H9 (cell line): ENCODE measurements around the gene CHAF1A. TPM values are rescaled to one million over a fixed set of nuclear protein-coding genes. Genes with fewer than 3 reads are reported as not detected.

Source experiments
- DNase-seq: peaks from one replicate; pipeline ENCODE4 v3.0.0-alpha.2; 2017
- H2AFZ ChIP-seq: one replicate; pipeline ENCODE4 v1.6.1; 2013; ENCODE audit warnings: mild to moderate bottlenecking, low read length, control low read depth, moderate library complexity
- H2AK5ac ChIP-seq: 2 replicates; pipeline ENCODE4 v1.6.1; 2013; ENCODE audit warnings: low read length, control low read depth, mixed read lengths; ENCODE audit not compliant: insufficient read length
- H2BK120ac ChIP-seq: one replicate; pipeline ENCODE4 v1.6.1; 2013; ENCODE audit warnings: low read depth, mild to moderate bottlenecking, low read length, control low read depth, inconsistent platforms; ENCODE audit not compliant: poor library complexity, severe bottlenecking
- H2BK12ac ChIP-seq: 2 replicates; pipeline ENCODE4 v1.6.1; 2013; ENCODE audit warnings: low read length, control low read depth, mixed read lengths, low read depth; ENCODE audit not compliant: insufficient read length
- H2BK15ac ChIP-seq: 2 replicates; pipeline ENCODE4 v1.6.1; 2013; ENCODE audit warnings: low read depth, low read length, control low read depth
- H2BK20ac ChIP-seq: one replicate; pipeline ENCODE4 v1.6.1; 2013; ENCODE audit warnings: low read depth, mild to moderate bottlenecking, low read length, control low read depth, inconsistent platforms; ENCODE audit not compliant: poor library complexity, severe bottlenecking
- H2BK5ac ChIP-seq: 2 replicates; pipeline ENCODE4 v1.6.1; 2013; ENCODE audit warnings: low read length, control low read depth, mixed read lengths; ENCODE audit not compliant: insufficient read length
- H3K14ac ChIP-seq: 2 replicates; pipeline ENCODE4 v1.6.1; 2013; ENCODE audit warnings: low read length, control low read depth; ENCODE audit not compliant: insufficient read depth
- H3K18ac ChIP-seq: 2 replicates; pipeline ENCODE4 v1.6.1; 2013; ENCODE audit warnings: low read depth, mild to moderate bottlenecking, mixed read lengths, low read length, control low read depth; ENCODE audit not compliant: insufficient read length
- H3K23ac ChIP-seq: 2 replicates; pipeline ENCODE4 v1.6.1; 2013; ENCODE audit warnings: low read length, control low read depth, mixed read lengths, low read depth; ENCODE audit not compliant: insufficient read length
- H3K23me2 ChIP-seq: 2 replicates; pipeline ENCODE4 v1.6.1; 2013; ENCODE audit warnings: low read depth, mild to moderate bottlenecking, mixed read lengths, low read length, control low read depth; ENCODE audit not compliant: insufficient read length, poor library complexity, severe bottlenecking
- H3K27ac ChIP-seq: 2 replicates; pipeline ENCODE4 v1.5.1; 2013; ENCODE audit warnings: low read length, control low read depth, mixed read lengths, low read depth; ENCODE audit not compliant: insufficient read length
- H3K27me3 ChIP-seq: 2 replicates; pipeline ENCODE4 v1.6.1; 2013; ENCODE audit warnings: low read length, control low read depth, inconsistent platforms; ENCODE audit not compliant: insufficient read depth
- H3K4ac ChIP-seq: 2 replicates; pipeline ENCODE4 v1.6.1; 2013; ENCODE audit warnings: low read depth, mild to moderate bottlenecking, control low read depth, inconsistent platforms, low read length, moderate library complexity
- H3K4me1 ChIP-seq: 2 replicates; pipeline ENCODE4 v1.6.1; 2013; ENCODE audit warnings: low read length, control low read depth, inconsistent platforms; ENCODE audit not compliant: insufficient read depth
- H3K4me2 ChIP-seq: 2 replicates; pipeline ENCODE4 v1.6.1; 2013; ENCODE audit warnings: low read length, control low read depth, mixed read lengths; ENCODE audit not compliant: insufficient read length, insufficient read depth
- H3K56ac ChIP-seq: 2 replicates; pipeline ENCODE4 v1.6.1; 2013; ENCODE audit warnings: low read depth, mild to moderate bottlenecking, mixed read lengths, low read length, control low read depth; ENCODE audit not compliant: insufficient read length
- H3K79me1 ChIP-seq: 2 replicates; pipeline ENCODE4 v1.6.1; 2013; ENCODE audit warnings: low read depth, mild to moderate bottlenecking, moderate library complexity, low read length, control low read depth, inconsistent platforms; ENCODE audit not compliant: insufficient read depth, poor library complexity, severe bottlenecking
- H3K79me2 ChIP-seq: 2 replicates; pipeline ENCODE4 v1.6.1; 2013; ENCODE audit warnings: low read length, control low read depth, inconsistent platforms; ENCODE audit not compliant: insufficient read depth
- H3K9ac ChIP-seq: 2 replicates; pipeline ENCODE4 v1.6.1; 2013; ENCODE audit warnings: low read length, control low read depth, mixed read lengths; ENCODE audit not compliant: insufficient read length; ENCODE audit errors: extremely low read depth
- H3K9me3 ChIP-seq: one replicate; pipeline ENCODE4 v1.6.1; 2013; ENCODE audit warnings: low read depth, low read length, inconsistent platforms; ENCODE audit not compliant: control insufficient read depth
- H3T11ph ChIP-seq: one replicate; pipeline ENCODE4 v1.6.1; 2013; ENCODE audit warnings: mild to moderate bottlenecking, low read length, control low read depth, inconsistent platforms
- H4K20me1 ChIP-seq: one replicate; pipeline ENCODE4 v1.6.1; 2013; ENCODE audit not compliant: control insufficient read depth, insufficient read length, insufficient read depth
- H4K5ac ChIP-seq: 2 replicates; pipeline ENCODE4 v1.6.1; 2013; ENCODE audit warnings: low read depth, mild to moderate bottlenecking, mixed read lengths, low read length, control low read depth; ENCODE audit not compliant: insufficient read length
- H4K8ac ChIP-seq: replicated peaks from 2 replicates; pipeline ENCODE4 v1.6.1; 2013; ENCODE audit warnings: low read length, control low read depth, mixed read lengths, low read depth; ENCODE audit not compliant: insufficient read length
- H4K91ac ChIP-seq: 2 replicates; pipeline ENCODE4 v1.6.1; 2013; ENCODE audit warnings: low read depth, mild to moderate bottlenecking, moderate library complexity, mixed read lengths, low read length, control low read depth; ENCODE audit not compliant: insufficient read length
- H3K27ac Mint-ChIP-seq, 3 experiments: 2 replicates in 2 of 3; 3 replicates in 1 of 3; pipeline ENCODE4 v1.8.0; 2020 to 2021; ENCODE audit warnings: mixed read lengths in 3 of 3, mild to moderate bottlenecking in 1 of 3, moderate library complexity in 1 of 3
- H3K27me3 Mint-ChIP-seq: 2 replicates; pipeline ENCODE4 v1.8.0; 2021; ENCODE audit warnings: low read depth, mild to moderate bottlenecking, moderate library complexity, mixed read lengths
- H3K36me3 Mint-ChIP-seq, 3 experiments: 2 replicates in 2 of 3; 3 replicates in 1 of 3; pipeline ENCODE4 v1.8.0; 2020 to 2021; ENCODE audit warnings: low read depth in 3 of 3, mixed read lengths in 3 of 3; ENCODE audit not compliant: insufficient read depth in 1 of 3
- H3K4me1 Mint-ChIP-seq, 2 experiments: 2 replicates each; pipeline ENCODE4 v1.8.0; 2020; ENCODE audit warnings: mixed read lengths in 2 of 2
- H3K4me3 Mint-ChIP-seq, 2 experiments: 2 replicates in 1 of 2; 3 replicates in 1 of 2; pipeline ENCODE4 v1.8.0; 2020 to 2021; ENCODE audit warnings: mild to moderate bottlenecking in 2 of 2, mixed read lengths in 2 of 2, moderate library complexity in 1 of 2
- H3K9me3 Mint-ChIP-seq, 2 experiments: 2 replicates in 1 of 2; 3 replicates in 1 of 2; pipeline ENCODE4 v1.8.0; 2020; ENCODE audit warnings: mild to moderate bottlenecking in 2 of 2, mixed read lengths in 2 of 2, moderate library complexity in 1 of 2
- CTCF ChIP-seq: fragments of 200-600 bp; sonication (generic); conservative IDR thresholded peaks from 3 replicates; pipeline ENCODE4 v1.8.0; 2021; ENCODE audit warnings: antibody characterized with exemption, mild to moderate bottlenecking
- WGBS: extraction: QIAGEN DNeasy Blood & Tissue Kit; methylation state at CpG from one replicate; pipeline ENCODE4 v1.1.7; 2013; ENCODE audit warnings: missing lambda C conversion rate, low lambda C conversion rate, mixed read lengths; ENCODE audit not compliant: insufficient read length; ENCODE audit errors: extremely low coverage; 5-methylcytosine and 5-hydroxymethylcytosine counted together
- total RNA-seq: library from RNA; stranded (reverse); gene quantifications from 2 replicates; pipeline ENCODE4 v1.2.1, GENCODE V29; 2021

CHAF1A gene
- total RNA-seq, 1 experiment from 2014 or later: 143 TPM

- Histone ChIP-seq H3K9ac (no peak overlapping the region), H3K4ac (no peak overlapping the region), H3K23me2 (no peaks in the 10 kb centered on the region), H2BK15ac (no peak overlapping the region), H4K8ac (no peak overlapping the region), H3K23ac (no peak overlapping the region), H2AFZ (no peak overlapping the region), H4K91ac (no peak overlapping the region), H3K4me2 (no peak overlapping the region), H3K79me2 (no peaks in the 10 kb centered on the region), H2BK12ac (no peak overlapping the region), H3K18ac (no peak overlapping the region), H3K79me1 (no peaks in the 10 kb centered on the region), H3T11ph (no peak overlapping the region), H3K56ac (no peak overlapping the region), H2BK5ac (no peak overlapping the region), H3K14ac (no peak overlapping the region), H3K9me3 (no peaks in the 10 kb centered on the region), H3K4me1 (no peaks in the 10 kb centered on the region), H2BK20ac (no peak overlapping the region), H4K20me1 (no peaks in the 10 kb centered on the region), H2BK120ac (no peak overlapping the region), H2AK5ac (no peak overlapping the region), H3K27me3 (no peaks in the 10 kb centered on the region), H3K27ac (no peak overlapping the region), H4K5ac (no peak overlapping the region)
- no peak overlapping the region; a peak in 1 of 5 replicates for H3K4me3 Mint-ChIP-seq
- H3K27ac Mint-ChIP-seq: no peak overlapping the region; a peak in 2 of 7 replicates
- DNase-seq: peak; percentile 31
- no peak for TF ChIP-seq CTCF
- H3K9me3 Mint-ChIP-seq: no peaks in the 10 kb centered on the region
- H3K4me1 Mint-ChIP-seq: no peaks in the 10 kb centered on the region
- no peaks in the 10 kb centered on the region; the same call in 1 of the 2 replicates for H3K27me3 Mint-ChIP-seq
- peaks cover 15 to 59% (median 38%) of the 10 kb centered on the region in 3 experiments; a peak in 6 of 7 replicates for H3K36me3 Mint-ChIP-seq
- no CpG with 5 or more reads among the region's 24 CpGs for WGBS
Observed at GRCh38 chr19:4449022-4449638, 46.7 kb downstream of the CHAF1A start.
